SK-N-MC (cell line): ENCODE measurements around the gene RHOF.

Experiments used
- EZH2 ChIP-seq: fragments of 200-600 bp; sonication (generic); IDR thresholded peaks from one replicate; pipeline ENCODE4 v1.6.1; 2017; ENCODE audit warnings: antibody characterized with exemption
- POLR2AphosphoS5 ChIP-seq: IDR thresholded peaks from 2 replicates; pipeline ENCODE4 v1.6.1; 2012; ENCODE audit warnings: mild to moderate bottlenecking, low read depth, low read length, borderline replicate concordance

- TF ChIP-seq POLR2AphosphoS5 (no peak), EZH2 (no peak)
These were observed 46.7 kb upstream of the RHOF start for GRCh38 chr12:121839993-121840761.
